Muscle layer of duodenum (tissue), 2 donors: ENCODE results near the gene GALR3.
"Not testable (repeated sequence)": the region's sequence is repeated elsewhere in the genome, so short reads cannot be mapped to it uniquely, and the experiment has no call there.

Experiments used
- H3K27ac ChIP-seq: one replicate; pipeline ENCODE4 v1.7.0; 2013; ENCODE audit warnings: mild to moderate bottlenecking, low read length
- H3K27me3 ChIP-seq: one replicate; pipeline ENCODE4 v1.7.0; 2013; ENCODE audit warnings: low read depth, mild to moderate bottlenecking, control low read depth, low read length
- H3K36me3 ChIP-seq, 2 donors: one replicate each; pipeline ENCODE4 v1.7.0; 2013; ENCODE audit warnings: low read length in 2 of 2, control low read depth in 1 of 2, mild to moderate bottlenecking in 1 of 2; ENCODE audit not compliant: insufficient read depth in 2 of 2, control insufficient read depth in 1 of 2
- H3K4me1 ChIP-seq, 2 donors: one replicate each; pipeline ENCODE4 v1.7.0; 2013; ENCODE audit warnings: low read length in 2 of 2, mild to moderate bottlenecking in 2 of 2, control low read depth in 1 of 2, moderate library complexity in 1 of 2; ENCODE audit not compliant: insufficient read depth in 2 of 2, control insufficient read depth in 1 of 2
- H3K4me3 ChIP-seq, 2 donors: one replicate each; pipeline ENCODE4 v1.7.0; 2013; ENCODE audit warnings: low read length in 2 of 2, low read depth in 1 of 2, mild to moderate bottlenecking in 1 of 2
- H3K9me3 ChIP-seq, 2 donors: one replicate each; pipeline ENCODE4 v1.7.0; 2013; ENCODE audit warnings: low read length in 2 of 2, control low read depth in 1 of 2, mild to moderate bottlenecking in 1 of 2; ENCODE audit not compliant: control insufficient read depth in 1 of 2
- donor health status: healthy.

The GALR3 gene

GRCh38 chr22:37790234-37790633 lies 32.9 kb upstream of the GALR3 start:
- Histone ChIP-seq H3K4me1 (no peaks in the 10 kb centered on the region), H3K27me3 (no peaks in the 10 kb centered on the region), H3K36me3 (no peaks in the 10 kb centered on the region), H3K27ac (no peak overlapping the region), H3K4me3 (no peak overlapping the region), H3K9me3 (no peaks in the 10 kb centered on the region)

GRCh38 chr22:37792494-37792893 lies 30.7 kb upstream of the GALR3 start:
- H3K4me1 ChIP-seq = no peaks in the 10 kb centered on the region
- no peak overlapping the region for H3K27ac ChIP-seq
- no peaks in the 10 kb centered on the region for H3K36me3 ChIP-seq
- H3K4me3 ChIP-seq = no peak overlapping the region
- no peaks in the 10 kb centered on the region for H3K9me3 ChIP-seq
- H3K27me3 ChIP-seq = no peaks in the 10 kb centered on the region

GRCh38 chr22:37794376-37794775 lies 28.8 kb upstream of the GALR3 start:
- Histone ChIP-seq H3K4me1 (no peaks in the 10 kb centered on the region), H3K4me3 (no peak overlapping the region), H3K27me3 (no peaks in the 10 kb centered on the region), H3K9me3 (no peaks in the 10 kb centered on the region), H3K36me3 (no peaks in the 10 kb centered on the region), H3K27ac (no peak overlapping the region)

GRCh38 chr22:37796079-37796478 lies 27.1 kb upstream of the GALR3 start:
- no peaks in the 10 kb centered on the region for H3K27me3 ChIP-seq
- H3K4me3 ChIP-seq = no peak overlapping the region
- no peak overlapping the region for H3K27ac ChIP-seq
- no peaks in the 10 kb centered on the region for H3K4me1 ChIP-seq
- no peaks in the 10 kb centered on the region for H3K9me3 ChIP-seq
- H3K36me3 ChIP-seq = no peaks in the 10 kb centered on the region

- not testable (repeated sequence) for H3K36me3 ChIP-seq, H3K4me3 ChIP-seq, H3K27me3 ChIP-seq, H3K27ac ChIP-seq, H3K9me3 ChIP-seq, H3K4me1 ChIP-seq
Measured at GRCh38 chr22:37797259-37797658, 25.9 kb upstream of the GALR3 start.

- Histone ChIP-seq H3K4me1 (peaks cover 0 to 10% of the 10 kb centered on the region in 2 donors), H3K4me3 (no peak overlapping the region), H3K36me3 (no peaks in the 10 kb centered on the region), H3K9me3 (no peaks in the 10 kb centered on the region), H3K27ac (no peak overlapping the region), H3K27me3 (no peaks in the 10 kb centered on the region)
Measured at GRCh38 chr22:37797874-37798500, 25.2 kb upstream of the GALR3 start.

- peaks cover 0 to 12% of the 10 kb centered on the region in 2 donors for H3K4me1 ChIP-seq
- not testable (repeated sequence) for H3K36me3 ChIP-seq, H3K9me3 ChIP-seq, H3K4me3 ChIP-seq, H3K27me3 ChIP-seq, H3K27ac ChIP-seq
Measured at GRCh38 chr22:37799979-37800378, 23.2 kb upstream of the GALR3 start.

- peaks cover 0 to 24% of the 10 kb centered on the region in 2 donors for H3K4me1 ChIP-seq
- no peak overlapping the region for H3K27ac ChIP-seq
- peak overlapping the region; percentile 43 to 66 for H3K4me3 ChIP-seq
- no peaks in the 10 kb centered on the region for H3K36me3 ChIP-seq
- H3K27me3 ChIP-seq = no peaks in the 10 kb centered on the region
- H3K9me3 ChIP-seq = no peaks in the 10 kb centered on the region
Measured at GRCh38 chr22:37801946-37802309, 21.3 kb upstream of the GALR3 start.

- Histone ChIP-seq H3K27ac (no peak overlapping the region), H3K9me3 (no peaks in the 10 kb centered on the region), H3K36me3 (no peaks in the 10 kb centered on the region), H3K27me3 (no peaks in the 10 kb centered on the region), H3K4me3 (peak overlapping the region; percentile 43 to 66), H3K4me1 (peaks cover 0 to 25% of the 10 kb centered on the region in 2 donors)
Measured at GRCh38 chr22:37802310-37803194, 20.6 kb upstream of the GALR3 start.

GRCh38 chr22:37803195-37803638 lies 20.0 kb upstream of the GALR3 start:
- no peak overlapping the region for H3K27ac ChIP-seq
- no peaks in the 10 kb centered on the region for H3K9me3 ChIP-seq
- H3K36me3 ChIP-seq = no peaks in the 10 kb centered on the region
- no peaks in the 10 kb centered on the region for H3K27me3 ChIP-seq
- H3K4me1 ChIP-seq = peaks cover 1 to 25% of the 10 kb centered on the region in 2 donors
- peak overlapping the region; percentile 43 to 66 for H3K4me3 ChIP-seq

- H3K4me1 ChIP-seq = peaks cover 5 to 25% of the 10 kb centered on the region in 2 donors
- no peaks in the 10 kb centered on the region for H3K9me3 ChIP-seq
- no peaks in the 10 kb centered on the region for H3K36me3 ChIP-seq
- H3K27me3 ChIP-seq = no peaks in the 10 kb centered on the region
- peak overlapping the region in 1 of 2 donors; percentile 66 for H3K4me3 ChIP-seq
- H3K27ac ChIP-seq = no peak overlapping the region
Measured at GRCh38 chr22:37803639-37804351, 19.4 kb upstream of the GALR3 start.
